Measurements from ENCODE around the gene CERK. TPM values are rescaled to one million over a fixed set of nuclear protein-coding genes. Genes with fewer than 3 reads are reported as not detected.

CERK gene
- total and polyA plus RNA-seq, 8 donors = 12.7 to 32.7 (median 29.5) TPM

DNA sequence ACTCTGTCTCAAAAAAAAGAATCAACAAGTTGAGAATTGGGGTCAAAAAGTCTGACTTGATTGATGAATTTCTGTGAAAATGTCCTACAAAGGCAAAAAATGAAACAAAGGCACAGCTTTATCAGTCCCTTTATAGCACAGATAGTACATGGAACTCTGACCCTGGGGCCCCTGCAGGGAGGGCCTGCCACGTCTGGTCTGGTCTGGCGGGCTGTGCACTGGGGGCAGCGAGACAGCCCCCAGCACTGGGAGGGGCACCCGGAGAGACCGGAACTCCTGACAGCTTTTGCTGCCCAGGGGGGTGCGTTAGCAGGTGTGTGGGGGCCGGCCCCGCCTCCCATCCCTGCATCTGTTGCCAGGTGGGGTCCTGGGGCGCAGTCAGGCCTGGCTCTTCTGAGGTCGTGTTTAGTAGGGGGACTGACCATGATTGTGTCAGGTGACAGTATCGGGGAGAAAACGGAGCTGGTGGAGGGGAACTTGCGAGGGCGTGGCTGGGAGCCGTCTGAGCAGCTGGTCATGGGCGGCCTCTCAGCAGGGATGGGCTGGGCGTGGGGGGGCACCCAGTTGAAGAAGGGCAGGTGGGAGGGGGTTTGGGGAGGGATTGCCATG is 66.1 kb downstream of the CERK start:
- peaks cover 0 to 19% (median 8%) of the 10 kb centered on the region in 3 donors for H3K36me3 ChIP-seq
- H3K27me3 ChIP-seq = no peaks in the 10 kb centered on the region
- H3K27ac ChIP-seq = no peak overlapping the region
- H3K4me3 ChIP-seq = no peak overlapping the region
- WGBS, 2 donors = 90 to 91% methylated on average over 15 to 17 of the region's 17 CpGs
- intact Hi-C loops (cut with DNase I) = no loop called here
- TF ChIP-seq CTCF (IDR thresholded peaks at IDR 0.05) = no peak
- DNase-seq (no peak), FAIRE-seq (no peak), ATAC-seq (no peak)
- no peaks in the 10 kb centered on the region for H3K4me1 ChIP-seq
- H3K9me3 ChIP-seq = no peaks in the 10 kb centered on the region

- H3K4me1 ChIP-seq = no peaks in the 10 kb centered on the region
- no peak overlapping the region for H3K4me3 ChIP-seq
- no peak overlapping the region for H3K27ac ChIP-seq
- FAIRE-seq (no peak), ATAC-seq (no peak), DNase-seq (no peak)
- intact Hi-C loops (cut with DNase I) = no loop called here
- WGBS, 2 donors = 92 to 95% methylated on average over 9 of the region's 9 CpGs
- no peaks in the 10 kb centered on the region for H3K27me3 ChIP-seq
- no peak for TF ChIP-seq CTCF (IDR thresholded peaks at IDR 0.05)
- no peaks in the 10 kb centered on the region for H3K9me3 ChIP-seq
- H3K36me3 ChIP-seq = peaks cover 2 to 22% (median 14%) of the 10 kb centered on the region in 3 donors
Measured at GRCh38 chr22:46669201-46669600, 68.9 kb downstream of the CERK start.

DNA sequence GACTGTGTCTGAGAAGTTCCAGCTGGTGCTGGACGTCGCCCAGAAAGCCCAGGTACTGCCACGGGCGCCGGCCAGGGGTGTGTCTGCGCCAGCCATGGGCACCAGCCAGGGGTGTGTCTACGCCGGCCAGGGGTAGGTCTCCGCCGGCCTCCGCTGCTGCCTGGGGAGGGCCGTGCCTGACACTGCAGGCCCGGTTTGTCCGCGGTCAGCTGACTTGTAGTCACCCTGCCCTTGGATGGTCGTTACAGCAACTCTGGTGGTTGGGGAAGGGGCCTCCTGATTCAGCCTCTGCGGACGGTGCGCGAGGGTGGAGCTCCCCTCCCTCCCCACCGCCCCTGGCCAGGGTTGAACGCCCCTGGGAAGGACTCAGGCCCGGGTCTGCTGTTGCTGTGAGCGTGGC is 69.9 kb downstream of the CERK start:
- Histone ChIP-seq H3K36me3 (peaks cover 2 to 21% (median 8%) of the 10 kb centered on the region in 3 donors), H3K27ac (no peak overlapping the region), H3K9me3 (no peaks in the 10 kb centered on the region), H3K4me1 (no peaks in the 10 kb centered on the region), H3K4me3 (no peak overlapping the region), H3K27me3 (no peaks in the 10 kb centered on the region)
- 90 to 91% methylated on average over 23 to 24 of the region's 24 CpGs for whole genome bisulfite sequencing, 2 donors
- TF ChIP-seq CTCF (IDR thresholded peaks at IDR 0.05) = no peak
- intact Hi-C loops (cut with DNase I) = no loop called here
- FAIRE-seq (no peak), DNase-seq (peak in 1 of 6 donors; percentile 59), ATAC-seq (no peak)

- Histone ChIP-seq H3K27me3 (no peaks in the 10 kb centered on the region), H3K9me3 (no peaks in the 10 kb centered on the region), H3K27ac (no peak overlapping the region), H3K36me3 (peaks cover 2 to 21% (median 8%) of the 10 kb centered on the region in 3 donors), H3K4me1 (no peaks in the 10 kb centered on the region), H3K4me3 (no peak overlapping the region)
- no peak for FAIRE-seq
- DNase-seq = peak in 1 of 6 donors; percentile 9
- WGBS, 2 donors = 97 to 98% methylated on average over 10 of the region's 10 CpGs
- TF ChIP-seq CTCF (IDR thresholded peaks at IDR 0.05) = no peak
- intact Hi-C loops (cut with DNase I) = no loop called here
- ATAC-seq = no peak
Measured at GRCh38 chr22:46667245-46667623, 70.8 kb downstream of the CERK start.

- Histone ChIP-seq H3K27me3 (no peaks in the 10 kb centered on the region), H3K27ac (no peak overlapping the region), H3K9me3 (no peaks in the 10 kb centered on the region), H3K4me3 (no peak overlapping the region), H3K4me1 (no peaks in the 10 kb centered on the region), H3K36me3 (peaks cover 2 to 21% (median 8%) of the 10 kb centered on the region in 3 donors)
- DNase-seq = peak in 2 of 6 donors; percentile 8 to 50
- ATAC-seq = no peak
- 96 to 100% methylated on average over 17 of the region's 17 CpGs for WGBS, 2 donors
- intact Hi-C loops (cut with DNase I) = no loop called here
- no peak for FAIRE-seq
- TF ChIP-seq CTCF (IDR thresholded peaks at IDR 0.05) = no peak
Measured at GRCh38 chr22:46666577-46667244, 71.3 kb downstream of the CERK start.
